Left lobe of liver (tissue), 2 donors: Measurements from ENCODE around the gene GNG14. TPM values are rescaled to one million over a fixed set of nuclear protein-coding genes. Genes with fewer than 3 reads are reported as not detected.

ENCODE experiments used
- ATAC-seq: fragments of 200-7000 bp; cut with Tn5 transposase; one replicate; pipeline ENCODE4 v1.9.1; 2020; ENCODE audit warnings: mild to moderate bottlenecking, moderate library complexity
- DNase-seq: peaks from one replicate; pipeline ENCODE4 v3.0.0-alpha.2; 2020; ENCODE audit warnings: low spot score
- total RNA-seq: library from RNA; stranded (reverse); gene quantifications from one replicate; pipeline ENCODE4 v1.2.1, GENCODE V29; 2021
- donor health status: DM: no; HTN: no; CAD: no; lungs with moderate emphysema.
- donor health status: DM: no; HTN: yes; CAD: no.

Gene GNG14
- total RNA-seq, 1 donor from 2014 or later: not detected

DNA sequence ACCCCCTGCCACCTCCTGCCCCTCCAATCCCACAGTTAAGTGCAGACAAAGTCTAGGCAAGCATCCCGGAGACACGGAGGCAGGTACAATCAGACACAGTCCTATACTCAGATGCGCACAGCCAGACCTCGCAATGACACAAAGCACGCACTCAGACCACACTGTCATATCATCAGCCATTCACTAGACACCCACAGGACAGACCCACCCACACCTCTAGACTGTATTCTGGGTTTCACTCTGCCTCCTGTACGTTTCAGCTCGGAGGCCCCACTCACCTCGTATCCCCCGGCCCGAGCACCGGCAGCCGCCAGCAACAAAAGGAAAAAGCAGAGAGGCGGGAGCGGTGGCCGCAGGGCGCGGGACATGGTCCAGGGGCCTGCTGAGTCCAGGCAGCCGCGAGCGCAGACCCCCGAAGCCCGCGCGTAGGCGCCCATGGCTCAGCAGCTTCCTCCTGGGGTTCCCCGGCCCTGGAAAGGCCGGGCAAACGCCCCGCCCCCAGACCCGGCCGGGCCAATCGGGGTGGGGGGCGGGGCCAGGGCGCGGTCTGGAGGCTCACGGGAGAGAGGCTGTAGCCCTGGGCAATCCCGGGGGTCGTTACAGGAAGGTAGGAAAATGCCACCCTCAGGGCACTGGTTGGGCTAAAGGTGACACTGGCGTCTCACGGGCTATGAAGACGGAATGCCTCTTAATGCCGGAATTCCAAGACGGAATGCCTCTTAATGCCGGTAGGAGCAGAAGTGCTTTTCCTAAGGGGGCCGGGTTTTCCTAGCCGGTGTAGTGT is 21.3 kb upstream of the GNG14 start, which contains the start of the genes MAN2B1 and WDR83:
MAN2B1 (minus strand) TSS at position 478 of the 784 bp plus-strand sequence; CDS start at position 437, 41 bp downstream.
WDR83 (plus strand) TSS at position 543 of the 784 bp plus-strand sequence. CDS start 2,984 bp downstream, outside the sequence.
- peak; percentile 82 for ATAC-seq

GRCh38 chr19:12667731-12668302 is 20.0 kb upstream of the GNG14 start:
- DNase-seq (no peak), ATAC-seq (no peak)

More for the DNA sequence above, 21.3 kb upstream of the GNG14 start, which contains the start of the genes MAN2B1 and WDR83:
- peak; percentile 79 for DNase-seq

DNA sequence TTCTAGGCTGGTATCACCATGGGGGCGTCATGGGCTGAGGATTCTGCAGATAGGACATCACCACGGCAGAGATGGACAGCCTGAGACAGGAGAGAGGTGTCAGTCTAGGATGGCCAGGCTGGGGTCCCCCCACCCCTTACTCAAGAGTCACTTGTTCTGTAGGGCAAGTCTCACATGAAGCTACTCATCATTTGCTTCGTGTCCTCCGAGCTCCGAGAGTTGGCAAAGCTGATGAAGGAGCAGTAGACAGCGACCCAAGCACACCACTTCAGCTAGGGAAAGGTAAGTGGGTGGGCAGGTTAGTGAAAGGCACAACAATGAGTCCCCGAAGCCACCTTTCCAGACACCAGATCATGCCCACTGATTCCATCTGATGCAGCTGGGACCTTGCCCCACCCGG is 19.5 kb upstream of the GNG14 start:
- no peak for DNase-seq
- no peak for ATAC-seq

- peak; percentile 14 for ATAC-seq
- no peak for DNase-seq
These were observed 18.9 kb upstream of the GNG14 start for GRCh38 chr19:12668932-12669269.

GRCh38 chr19:12669270-12670158 is 18.3 kb upstream of the GNG14 start:
- ATAC-seq: peak; percentile 75
- peak; percentile 85 for DNase-seq

- ATAC-seq: no peak
- no peak for DNase-seq
These were observed 17.5 kb upstream of the GNG14 start for GRCh38 chr19:12670159-12670928.

GRCh38 chr19:12672744-12673143 is 15.1 kb upstream of the GNG14 start:
- DNase-seq (no peak), ATAC-seq (no peak)

DNA sequence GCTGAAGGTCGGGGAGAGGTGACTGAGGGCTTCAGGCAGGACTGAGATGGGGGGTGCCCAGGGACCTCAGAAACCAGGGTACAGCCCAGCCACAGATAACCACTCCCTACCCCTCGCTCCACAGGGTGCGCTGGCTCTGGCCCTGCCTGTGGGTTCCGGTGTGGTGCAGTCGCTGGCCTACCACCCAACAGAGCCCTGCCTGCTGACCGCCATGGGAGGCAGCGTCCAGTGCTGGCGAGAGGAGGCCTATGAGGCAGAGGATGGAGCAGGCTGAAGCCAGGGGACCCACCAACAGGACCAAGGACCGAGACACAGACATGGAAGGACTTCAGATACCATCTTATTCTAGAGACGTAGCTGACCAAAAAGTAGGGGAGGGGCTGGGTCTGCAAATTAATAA is 12.4 kb upstream of the GNG14 start:
- ATAC-seq: no peak
- DNase-seq: no peak

GRCh38 chr19:12675940-12676339 is 11.9 kb upstream of the GNG14 start:
- DNase-seq (no peak), ATAC-seq (no peak)

DNA sequence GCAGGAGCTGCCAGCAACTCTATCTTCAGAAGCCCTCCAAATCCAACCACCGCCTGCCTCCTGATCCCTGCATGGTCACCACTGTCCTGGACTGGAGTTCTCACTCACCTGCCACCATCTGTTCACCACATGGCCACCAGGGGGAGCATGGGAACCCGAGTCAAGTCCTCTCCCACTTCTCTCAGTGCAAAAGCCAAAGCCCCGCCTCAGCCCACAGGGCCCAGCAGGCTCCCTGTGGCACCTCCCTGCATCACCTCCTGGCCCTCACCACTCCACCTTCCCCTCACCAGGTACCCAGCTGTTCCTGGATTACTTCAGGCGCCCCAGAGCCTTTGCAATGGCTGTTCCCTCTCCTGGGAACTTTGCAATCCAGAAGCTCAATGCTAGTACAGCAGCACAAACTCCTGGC is 11.4 kb upstream of the GNG14 start:
- ATAC-seq (peak; percentile 76), DNase-seq (peak; percentile 82)

- ATAC-seq (no peak), DNase-seq (no peak)
These were observed 10.9 kb upstream of the GNG14 start for GRCh38 chr19:12676928-12677327.

DNA sequence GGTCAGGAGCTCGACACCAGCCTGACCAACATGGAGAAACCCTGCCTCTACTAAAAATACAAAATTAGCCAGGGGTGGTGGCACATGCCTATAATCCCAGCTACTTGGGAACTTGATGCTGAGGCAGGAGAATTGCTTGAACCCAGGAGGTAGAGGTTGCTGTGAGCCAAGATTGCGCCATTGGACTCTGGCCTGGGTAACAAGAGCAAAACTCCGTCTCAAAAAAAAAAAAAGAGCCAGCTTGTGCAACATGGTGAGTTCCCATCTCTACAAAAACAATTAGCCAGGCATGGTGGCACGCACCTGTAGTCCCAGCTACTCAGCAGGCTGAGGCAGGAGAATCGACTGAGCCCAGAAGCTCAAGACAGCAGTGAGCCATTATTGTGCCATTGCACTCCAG is 9.8 kb upstream of the GNG14 start:
- ATAC-seq (peak; percentile 22), DNase-seq (peak; percentile 78)

- ATAC-seq (no peak), DNase-seq (no peak)
These were observed 7.8 kb upstream of the GNG14 start for GRCh38 chr19:12680034-12680433.

- peak; percentile 79 for ATAC-seq
- DNase-seq: peak; percentile 93
These were observed 6.5 kb upstream of the GNG14 start, which contains the start of gene DHPS for GRCh38 chr19:12681074-12681987. TSS of gene DHPS (minus strand) at chr19:12681880. CDS start at chr19:12681766, 114 bp downstream.

DNA sequence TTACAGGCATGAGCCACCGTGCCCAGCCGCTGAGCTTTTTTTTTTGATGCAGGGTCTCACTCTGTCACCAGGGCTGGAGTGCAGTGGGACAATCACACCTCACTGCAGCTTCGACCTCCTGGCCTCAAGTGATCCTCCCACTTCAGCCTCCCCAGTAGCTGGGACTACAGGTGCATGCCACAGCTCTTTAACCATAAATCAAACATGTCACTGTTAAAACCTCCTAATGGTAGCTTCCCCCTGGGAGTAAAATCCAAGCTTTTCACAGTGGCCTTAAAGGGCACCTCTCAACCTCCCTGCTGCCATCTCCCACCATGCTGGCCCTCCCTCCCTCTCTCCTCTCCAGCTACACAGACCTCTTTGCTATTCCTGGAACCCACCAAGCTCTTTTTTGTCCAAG is 2.0 kb upstream of the GNG14 start:
- no peak for ATAC-seq
- no peak for DNase-seq

DNA sequence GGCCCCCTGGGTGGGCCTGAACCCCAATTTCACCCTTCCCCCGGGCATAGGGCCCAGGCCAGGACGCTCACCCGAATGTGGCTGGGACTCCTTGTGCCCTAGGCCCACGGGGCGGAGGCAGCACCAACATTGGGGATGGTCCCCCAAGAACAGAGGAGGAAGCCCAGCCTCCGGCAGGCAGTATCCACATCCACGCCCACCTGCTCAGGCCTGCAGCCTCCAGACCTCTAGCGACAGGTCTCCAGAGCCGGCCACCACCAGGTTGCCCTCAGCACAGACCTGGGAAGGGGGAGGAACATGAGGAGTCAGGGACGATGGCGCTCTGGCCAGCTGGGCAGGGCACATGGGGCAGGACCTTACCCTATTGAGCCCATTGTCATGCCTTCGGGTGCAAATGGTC is 1.2 kb downstream of the GNG14 start:
- DNase-seq (no peak), ATAC-seq (no peak)

DNA sequence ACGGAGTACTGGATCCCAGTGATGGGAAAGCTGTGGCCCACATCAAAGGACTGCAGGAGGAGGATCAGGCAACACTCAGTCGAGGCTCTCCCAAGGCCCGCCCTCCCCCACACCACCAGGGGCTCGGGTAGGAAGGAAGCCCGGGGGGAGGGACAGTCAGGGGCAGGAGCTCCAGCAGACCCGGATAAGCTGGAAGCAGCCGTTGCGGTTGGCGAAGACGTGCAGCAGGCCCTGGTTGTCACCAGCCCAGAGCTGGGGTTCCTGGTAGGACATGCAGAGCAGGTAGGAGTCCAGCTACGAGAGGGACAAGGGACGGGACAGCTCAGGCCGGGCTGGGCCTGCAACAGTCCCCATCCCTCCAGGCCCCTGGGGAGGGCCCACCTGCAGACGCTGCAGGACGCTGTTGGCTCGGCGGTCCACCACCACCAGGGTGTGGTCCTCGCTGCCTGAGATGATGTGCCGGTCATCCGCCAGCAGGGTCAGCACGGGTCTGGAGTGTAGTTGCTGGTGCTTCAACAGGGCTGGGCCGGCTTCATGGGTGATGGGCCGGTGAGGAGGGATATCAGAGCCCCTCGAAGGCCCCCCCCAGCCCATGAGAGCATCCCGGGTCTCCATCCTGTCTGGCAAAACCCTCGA is 1.9 kb downstream of the GNG14 start:
- ATAC-seq (no peak), DNase-seq (no peak)

DNA sequence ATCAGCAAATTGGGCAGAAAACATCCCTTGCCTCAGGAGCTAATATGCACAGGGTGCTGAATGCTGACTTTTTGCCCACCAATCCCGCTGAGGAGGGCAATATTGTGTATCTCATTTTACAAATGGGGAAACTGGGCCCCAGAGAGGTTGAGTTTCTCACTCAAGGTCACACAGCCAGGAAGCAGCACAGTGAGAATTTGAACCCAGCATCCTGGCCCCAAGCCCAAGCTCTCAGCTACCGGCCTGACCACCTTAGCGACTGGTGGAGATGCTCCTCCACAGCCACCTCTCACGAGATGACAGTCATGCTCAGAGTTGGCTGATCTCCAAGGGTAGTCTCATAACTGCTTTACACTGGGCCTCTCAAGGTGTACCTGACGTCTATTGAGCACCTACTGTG is 5.2 kb downstream of the GNG14 start:
- no peak for ATAC-seq
- DNase-seq: no peak

DNA sequence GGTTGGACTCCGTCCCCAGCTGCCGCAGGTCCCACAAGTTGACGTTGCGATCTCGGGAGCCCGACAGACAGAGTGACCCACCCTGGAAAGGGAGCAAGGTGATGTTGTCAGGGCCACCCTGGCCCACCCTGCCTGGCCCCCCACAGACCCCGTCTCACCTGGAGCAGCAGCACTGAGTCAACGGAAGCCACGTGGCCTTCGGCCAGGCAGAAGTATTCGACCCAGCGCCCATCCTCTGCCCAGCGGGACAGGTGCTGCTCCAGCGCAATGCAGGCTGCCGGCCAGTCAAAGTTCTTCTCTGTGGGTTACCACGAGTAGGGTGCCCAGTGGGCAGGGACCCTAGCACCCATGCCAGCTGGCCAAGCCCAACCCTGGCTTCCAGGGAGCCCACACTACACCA is 6.8 kb downstream of the GNG14 start:
- ATAC-seq: no peak
- DNase-seq: no peak
